Astrocyte of the cerebellum (primary cell): ENCODE measurements around the gene SET.
A peak's percentile ranks its signal among the peaks of the same experiment; 100 is the strongest.

Experiments used
- DNase-seq: peaks from one replicate; pipeline ENCODE4 v3.0.0-alpha.2; 2011; ENCODE audit warnings: low read depth
- H3K4me3 ChIP-seq: 2 replicates; pipeline ENCODE4 v1.5.1; 2011; ENCODE audit warnings: mild to moderate bottlenecking, low read depth, low read length, moderate library complexity
- CTCF ChIP-seq: IDR thresholded peaks from 2 replicates; pipeline ENCODE4 v1.5.1; 2012; ENCODE audit warnings: low read length, low read depth, moderate library complexity, mild to moderate bottlenecking; ENCODE audit errors: missing control alignments
- in situ Hi-C: cut with HindIII; loops from 2 replicates; pipeline ENCODE4 v1.10.0; 2017; ENCODE audit warnings: low sequenced_read_pairs

Gene SET

GRCh38 chr9:128731093-128731492 lies 42.1 kb downstream of the SET start:
- DNase-seq, result no peak
- no peak for TF ChIP-seq CTCF
- no peak overlapping the region for H3K4me3 ChIP-seq
- in situ Hi-C loops, result no loop called here

GRCh38 chr9:128731691-128732090 lies 42.7 kb downstream of the SET start:
- TF ChIP-seq CTCF, result no peak
- in situ Hi-C loops, result no loop called here
- no peak overlapping the region for H3K4me3 ChIP-seq

GRCh38 chr9:128732576-128732975 lies 43.6 kb downstream of the SET start:
- in situ Hi-C loops, result no loop called here
- no peak for TF ChIP-seq CTCF
- DNase-seq, result no peak
- H3K4me3 ChIP-seq, result no peak overlapping the region

More at GRCh38 chr9:128731691-128732090, 42.7 kb downstream of the SET start:
- no peak for DNase-seq

GRCh38 chr9:128733256-128733655 lies 44.2 kb downstream of the SET start:
- in situ Hi-C loops, result no loop called here
- peak; percentile 89 for TF ChIP-seq CTCF
- DNase-seq, result peak; percentile 76
- no peak overlapping the region for H3K4me3 ChIP-seq

GRCh38 chr9:128735373-128735772 lies 46.4 kb downstream of the SET start:
- no peak overlapping the region for H3K4me3 ChIP-seq
- in situ Hi-C loops, result no loop called here
- no peak for TF ChIP-seq CTCF
- no peak for DNase-seq

- DNase-seq, result no peak
- no peak for TF ChIP-seq CTCF
- in situ Hi-C loops, result no loop called here
- H3K4me3 ChIP-seq, result no peak overlapping the region
These were observed 53.4 kb downstream of the SET start for GRCh38 chr9:128742401-128742800.

GRCh38 chr9:128743421-128743820 lies 54.4 kb downstream of the SET start:
- in situ Hi-C loops, result no loop called here
- no peak for TF ChIP-seq CTCF
- no peak for DNase-seq

More at GRCh38 chr9:128743421-128743820, 54.4 kb downstream of the SET start:
- H3K4me3 ChIP-seq, result no peak overlapping the region
